Cardiac muscle cell (in vitro differentiated cells and primary cell): ENCODE measurements around the gene C20orf204. TPM values are rescaled to one million over a fixed set of nuclear protein-coding genes. Genes with fewer than 3 reads are reported as not detected.
"Not testable (repeated sequence)": the region's sequence is repeated elsewhere in the genome, so short reads cannot be mapped to it uniquely, and the experiment has no call there.

ENCODE experiments used
- DNase-seq, 2 donors: peaks; one replicate each; pipeline versions ENCODE4 v3.0.0 to v3.0.0-alpha.2; 2010 to 2017; ENCODE audit warnings: low read depth in 1 of 2, low spot score in 1 of 2
- H3K27ac ChIP-seq: fragments of 200-600 bp; sonication (generic); 2 replicates; pipeline ENCODE4 v1.5.1; 2016
- H3K27me3 ChIP-seq: fragments of 200-600 bp; sonication (generic); 2 replicates; pipeline ENCODE4 v1.6.0; 2016; ENCODE audit warnings: control low read depth
- H3K36me3 ChIP-seq: fragments of 200-600 bp; sonication (generic); 2 replicates; pipeline ENCODE4 v1.5.1; 2016; ENCODE audit warnings: control low read depth
- H3K4me1 ChIP-seq: fragments of 200-600 bp; sonication (generic); 2 replicates; pipeline ENCODE4 v1.8.1; 2017; ENCODE audit warnings: low read depth, mild to moderate bottlenecking, mixed run types
- H3K4me3 ChIP-seq: fragments of 200-600 bp; sonication (generic); 2 replicates; pipeline ENCODE4 v1.5.1; 2016; ENCODE audit warnings: mild to moderate bottlenecking
- H3K9me3 ChIP-seq: fragments of 200-600 bp; sonication (generic); 2 replicates; pipeline ENCODE4 v1.5.1; 2017; ENCODE audit warnings: low read depth, mild to moderate bottlenecking, control low read depth
- polyA plus RNA-seq: library from polyadenylated mRNA; unstranded; fragments of >200 nt; fragmentation: Nextera tagmentation; extraction: Ambion mirVana; gene quantifications from 2 replicates; pipeline ENCODE4 v1.2.1, GENCODE V29; 2016
- total RNA-seq: library from RNA; depleted of rRNA; stranded (reverse); fragments of >200 nt; gene quantifications from 2 replicates; pipeline ENCODE4 v1.2.3, GENCODE V29; 2016
- TF ChIP-seq, protein P1 (sequence below): IDR thresholded peaks from 2 replicates; pipeline ENCODE4 v1.5.1; 2012; ENCODE audit warnings: low read depth, mild to moderate bottlenecking, low read length

The C20orf204 gene
- total and polyA plus RNA-seq, 2 experiments from 2014 or later: 0.76 to 2.2 TPM

- Histone ChIP-seq H3K27me3 (no peaks in the 10 kb centered on the region), H3K4me3 (no peak overlapping the region), H3K27ac (no peak overlapping the region), H3K4me1 (no peaks in the 10 kb centered on the region), H3K36me3 (peaks cover 23% of the 10 kb centered on the region), H3K9me3 (no peaks in the 10 kb centered on the region)
- TF ChIP-seq, protein P1, sequence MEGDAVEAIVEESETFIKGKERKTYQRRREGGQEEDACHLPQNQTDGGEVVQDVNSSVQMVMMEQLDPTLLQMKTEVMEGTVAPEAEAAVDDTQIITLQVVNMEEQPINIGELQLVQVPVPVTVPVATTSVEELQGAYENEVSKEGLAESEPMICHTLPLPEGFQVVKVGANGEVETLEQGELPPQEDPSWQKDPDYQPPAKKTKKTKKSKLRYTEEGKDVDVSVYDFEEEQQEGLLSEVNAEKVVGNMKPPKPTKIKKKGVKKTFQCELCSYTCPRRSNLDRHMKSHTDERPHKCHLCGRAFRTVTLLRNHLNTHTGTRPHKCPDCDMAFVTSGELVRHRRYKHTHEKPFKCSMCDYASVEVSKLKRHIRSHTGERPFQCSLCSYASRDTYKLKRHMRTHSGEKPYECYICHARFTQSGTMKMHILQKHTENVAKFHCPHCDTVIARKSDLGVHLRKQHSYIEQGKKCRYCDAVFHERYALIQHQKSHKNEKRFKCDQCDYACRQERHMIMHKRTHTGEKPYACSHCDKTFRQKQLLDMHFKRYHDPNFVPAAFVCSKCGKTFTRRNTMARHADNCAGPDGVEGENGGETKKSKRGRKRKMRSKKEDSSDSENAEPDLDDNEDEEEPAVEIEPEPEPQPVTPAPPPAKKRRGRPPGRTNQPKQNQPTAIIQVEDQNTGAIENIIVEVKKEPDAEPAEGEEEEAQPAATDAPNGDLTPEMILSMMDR: no peak
- DNase-seq: no peak
These were observed 29.5 kb upstream of the C20orf204 start for GRCh38 chr20:64006490-64006889.

DNA sequence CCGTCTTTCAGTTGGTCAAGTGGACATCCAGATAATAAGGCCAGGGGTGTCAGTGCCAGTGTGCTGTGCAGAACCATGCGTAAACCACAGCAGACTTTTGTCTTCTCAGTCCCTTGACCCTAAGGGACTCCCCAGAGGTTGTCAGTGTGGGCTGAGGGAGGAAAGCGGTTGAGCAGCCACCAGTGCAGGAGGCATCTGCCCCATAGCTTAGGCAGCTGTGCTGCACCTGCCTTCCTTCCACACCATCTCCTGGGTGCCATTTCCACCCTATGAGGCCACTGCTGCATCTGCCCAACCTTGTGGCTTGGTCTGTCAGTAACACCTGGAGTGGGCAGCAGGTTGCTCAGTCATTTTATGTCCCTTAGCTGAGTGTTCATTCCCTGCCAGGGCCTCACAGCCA lies 29.1 kb upstream of the C20orf204 start:
- Histone ChIP-seq H3K27me3 (no peaks in the 10 kb centered on the region), H3K4me3 (no peak overlapping the region), H3K9me3 (no peaks in the 10 kb centered on the region), H3K4me1 (no peaks in the 10 kb centered on the region), H3K27ac (no peak overlapping the region), H3K36me3 (peaks cover 21% of the 10 kb centered on the region)
- no peak for DNase-seq
- TF ChIP-seq, protein P1: no peak

DNA sequence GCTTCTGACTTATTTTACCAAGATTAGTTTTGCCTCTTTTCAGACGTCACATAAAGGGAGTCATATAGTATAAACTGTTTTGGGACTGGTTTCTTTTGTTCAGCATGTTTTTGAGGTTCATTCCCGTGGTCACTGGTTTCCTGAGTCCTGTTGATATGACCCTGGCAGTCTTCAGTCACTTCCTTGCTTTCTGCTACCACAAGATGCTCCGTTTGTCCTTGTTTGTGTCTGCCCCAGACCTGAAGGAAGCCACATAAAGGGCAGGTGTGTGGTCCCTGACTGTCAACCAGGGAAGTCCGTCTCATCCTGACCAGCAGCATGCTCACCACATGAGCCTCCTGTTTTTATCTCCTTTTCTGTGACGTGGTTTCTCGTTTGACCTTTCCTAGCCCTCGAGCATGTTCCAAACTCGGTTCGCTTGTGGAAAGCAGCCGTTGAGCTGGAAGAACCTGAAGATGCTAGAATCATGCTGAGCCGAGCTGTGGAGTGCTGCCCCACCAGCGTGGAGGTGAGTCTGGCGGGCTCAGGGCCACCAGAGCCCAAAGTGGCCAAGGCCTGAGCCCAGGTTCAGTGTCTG lies 26.1 kb upstream of the C20orf204 start:
- H3K27me3 ChIP-seq: no peaks in the 10 kb centered on the region
- TF ChIP-seq, protein P1: no peak
- no peak overlapping the region for H3K27ac ChIP-seq
- H3K4me1 ChIP-seq: no peaks in the 10 kb centered on the region
- no peak overlapping the region for H3K4me3 ChIP-seq
- H3K9me3 ChIP-seq: no peaks in the 10 kb centered on the region
- H3K36me3 ChIP-seq: peaks cover 29% of the 10 kb centered on the region
- no peak for DNase-seq

DNA sequence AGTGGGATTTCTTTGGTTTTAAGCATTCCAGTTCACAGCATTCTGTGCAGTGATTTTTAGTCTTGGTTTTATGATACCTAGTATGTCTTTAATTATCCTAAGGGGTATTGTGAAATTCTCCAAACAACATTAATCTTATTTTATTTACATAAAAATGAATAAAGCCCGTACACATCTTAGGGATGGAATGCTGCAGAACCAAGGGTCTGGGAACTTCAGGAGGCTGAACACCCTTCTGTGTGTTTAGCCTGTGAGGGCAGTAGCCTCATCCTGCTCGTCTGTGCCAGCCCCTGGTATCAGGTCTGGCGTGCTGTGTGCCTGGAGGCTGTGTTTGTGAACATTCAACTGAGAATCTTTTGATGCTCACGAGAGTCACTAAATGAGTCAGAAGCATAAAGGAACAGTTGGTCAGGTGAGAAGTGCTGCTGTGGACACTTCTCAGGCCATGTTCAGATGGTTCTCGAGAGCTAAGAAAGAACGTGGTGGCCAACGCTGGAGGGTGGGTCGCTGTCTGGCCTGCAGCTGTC lies 25.2 kb upstream of the C20orf204 start:
- no peak for DNase-seq
- Histone ChIP-seq H3K36me3 (peaks cover 33% of the 10 kb centered on the region), H3K4me1 (no peaks in the 10 kb centered on the region), H3K27me3 (no peaks in the 10 kb centered on the region), H3K9me3 (no peaks in the 10 kb centered on the region), H3K27ac (no peak overlapping the region), H3K4me3 (no peak overlapping the region)
- TF ChIP-seq, protein P1: no peak

DNA sequence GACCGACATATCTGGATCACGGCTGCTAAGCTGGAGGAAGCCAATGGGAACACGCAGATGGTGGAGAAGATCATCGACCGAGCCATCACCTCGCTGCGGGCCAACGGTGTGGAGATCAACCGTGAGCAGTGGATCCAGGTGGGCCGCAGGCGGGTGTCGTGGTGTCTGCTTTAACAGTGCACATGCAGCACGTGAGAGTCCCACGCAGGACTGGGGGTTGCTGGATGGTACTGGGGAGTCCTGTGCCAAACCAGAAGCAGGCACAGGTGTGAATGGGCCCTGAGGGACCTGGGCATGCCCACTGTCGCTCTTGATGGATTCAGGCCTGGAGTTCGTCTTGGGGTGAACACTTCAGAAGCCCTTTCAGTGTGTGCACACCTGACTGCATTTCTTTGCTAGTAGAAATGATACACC lies 24.6 kb upstream of the C20orf204 start:
- Histone ChIP-seq H3K27ac (no peak overlapping the region), H3K36me3 (peaks cover 31% of the 10 kb centered on the region), H3K4me3 (no peak overlapping the region), H3K4me1 (no peaks in the 10 kb centered on the region), H3K9me3 (no peaks in the 10 kb centered on the region), H3K27me3 (no peaks in the 10 kb centered on the region)
- TF ChIP-seq, protein P1: no peak
- no peak for DNase-seq

GRCh38 chr20:64012385-64013154 lies 23.4 kb upstream of the C20orf204 start:
- not testable (repeated sequence) for DNase-seq
- peaks cover 33% of the 10 kb centered on the region for H3K36me3 ChIP-seq

More at GRCh38 chr20:64012385-64013154, 23.4 kb upstream of the C20orf204 start:
- H3K9me3 ChIP-seq, H3K4me1 ChIP-seq, H3K27me3 ChIP-seq, H3K27ac ChIP-seq, H3K4me3 ChIP-seq: not testable (repeated sequence)
